Measurements from ENCODE around the gene NLK.
"Not testable (repeated sequence)": the region's sequence is repeated elsewhere in the genome, so short reads cannot be mapped to it uniquely, and the experiment has no call there.

Gene NLK

GRCh38 chr17:28233872-28234856, 191.7 kb downstream of the NLK start:
- in situ Hi-C loops (cut with MboI; ENCODE audit: low sequenced_read_pairs); DNase-seq (ENCODE audit: low spot score in 2 of 2); H3K4me3 ChIP-seq; H3K27me3 ChIP-seq (ENCODE audit: low read depth); H3K9me3 ChIP-seq; H3K36me3 ChIP-seq (replicated peaks); H3K4me1 ChIP-seq: not testable (repeated sequence)

GRCh38 chr17:28235066-28235700, 192.7 kb downstream of the NLK start:
- H3K9me3 ChIP-seq; H3K4me1 ChIP-seq; in situ Hi-C loops (cut with MboI; ENCODE audit: low sequenced_read_pairs); DNase-seq (ENCODE audit: low spot score in 2 of 2); H3K4me3 ChIP-seq; H3K36me3 ChIP-seq (replicated peaks); H3K27me3 ChIP-seq (ENCODE audit: low read depth): not testable (repeated sequence)

GRCh38 chr17:28236033-28236653, 193.7 kb downstream of the NLK start:
- H3K4me1 ChIP-seq; H3K27me3 ChIP-seq (ENCODE audit: low read depth); in situ Hi-C loops (cut with MboI; ENCODE audit: low sequenced_read_pairs); H3K36me3 ChIP-seq (replicated peaks); H3K4me3 ChIP-seq; H3K9me3 ChIP-seq; DNase-seq (ENCODE audit: low spot score in 2 of 2): not testable (repeated sequence)

GRCh38 chr17:28238547-28239270, 196.2 kb downstream of the NLK start:
- DNase-seq (ENCODE audit: low spot score in 2 of 2); H3K4me1 ChIP-seq; H3K9me3 ChIP-seq; H3K27me3 ChIP-seq (ENCODE audit: low read depth); H3K4me3 ChIP-seq; H3K36me3 ChIP-seq (replicated peaks); in situ Hi-C loops (cut with MboI; ENCODE audit: low sequenced_read_pairs): not testable (repeated sequence)

GRCh38 chr17:28239271-28239624, 196.8 kb downstream of the NLK start:
- no peaks in the 10 kb centered on the region for H3K27me3 ChIP-seq (ENCODE audit: low read depth)
- no peak overlapping the region for H3K4me3 ChIP-seq
- no peaks in the 10 kb centered on the region for H3K9me3 ChIP-seq
- in situ Hi-C loops (cut with MboI; ENCODE audit: low sequenced_read_pairs): no loop called here
- H3K4me1 ChIP-seq: no peaks in the 10 kb centered on the region
- no peak for DNase-seq (ENCODE audit: low spot score in 2 of 2)
- no peaks in the 10 kb centered on the region for H3K36me3 ChIP-seq (replicated peaks)

DNA sequence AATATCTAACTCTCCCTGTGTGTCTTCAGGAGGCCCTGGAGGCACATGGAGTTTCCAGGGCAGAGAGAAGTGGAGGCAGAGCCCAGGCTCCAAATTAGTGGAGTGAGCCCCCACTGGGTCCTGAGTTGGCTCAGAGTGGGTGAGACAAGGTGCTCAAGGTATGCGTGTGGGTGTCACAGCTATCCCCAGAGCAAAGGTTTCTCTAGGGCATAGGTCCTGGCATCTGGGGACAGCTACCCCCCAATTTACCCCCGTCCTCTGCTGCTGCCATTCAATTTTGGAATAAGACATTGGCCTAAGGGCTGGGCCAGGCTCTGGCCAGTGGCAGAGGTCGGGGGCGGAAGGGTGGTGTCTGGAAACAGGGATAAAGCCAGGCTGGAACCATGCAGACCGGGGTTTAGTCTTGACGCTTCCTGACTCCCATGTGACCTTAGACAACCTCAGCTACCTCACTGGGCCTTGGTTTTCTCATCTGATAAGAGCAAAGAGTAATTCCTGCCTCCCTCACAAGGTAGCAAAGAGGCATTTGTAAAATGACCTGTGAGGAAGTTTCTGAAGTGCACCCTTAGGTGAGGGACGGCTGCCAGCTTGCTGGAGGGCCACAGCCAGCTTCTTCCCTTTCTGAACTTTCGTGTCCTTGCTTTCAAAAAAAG, 198.3 kb downstream of the NLK start:
- in situ Hi-C loops (cut with MboI; ENCODE audit: low sequenced_read_pairs): no loop called here
- no peak overlapping the region for H3K4me3 ChIP-seq
- no peaks in the 10 kb centered on the region for H3K4me1 ChIP-seq
- no peak for DNase-seq (ENCODE audit: low spot score in 2 of 2)
- H3K36me3 ChIP-seq (replicated peaks): no peaks in the 10 kb centered on the region
- no peaks in the 10 kb centered on the region for H3K27me3 ChIP-seq (ENCODE audit: low read depth)
- H3K9me3 ChIP-seq: no peaks in the 10 kb centered on the region

DNA sequence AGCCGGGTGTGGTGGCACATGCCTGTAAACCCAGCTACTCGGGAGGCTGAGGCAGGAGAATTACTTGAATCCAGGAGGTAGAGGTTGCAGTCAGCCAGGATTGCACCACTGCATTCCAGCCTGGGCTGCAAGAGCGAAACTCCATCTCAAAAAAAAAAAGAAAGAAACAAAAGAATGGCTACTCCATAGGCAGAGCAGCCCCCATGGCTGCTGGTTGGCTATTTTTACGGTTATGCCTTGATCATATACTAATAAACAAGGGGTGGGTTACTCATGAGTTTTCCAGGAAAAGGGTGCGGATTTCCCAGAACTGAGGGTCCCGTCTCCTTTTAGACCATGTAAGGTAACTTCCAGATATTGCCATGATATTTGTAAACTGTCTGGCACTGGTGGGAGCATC, 200.3 kb downstream of the NLK start:
- Histone ChIP-seq H3K36me3 (replicated peaks) (no peaks in the 10 kb centered on the region), H3K4me1 (no peaks in the 10 kb centered on the region), H3K4me3 (no peak overlapping the region), H3K9me3 (no peaks in the 10 kb centered on the region), H3K27me3 (ENCODE audit: low read depth) (no peaks in the 10 kb centered on the region)
- DNase-seq (ENCODE audit: low spot score in 2 of 2): no peak
- in situ Hi-C loops (cut with MboI; ENCODE audit: low sequenced_read_pairs): no loop called here

- in situ Hi-C loops (cut with MboI; ENCODE audit: low sequenced_read_pairs); H3K27me3 ChIP-seq (ENCODE audit: low read depth): not testable (repeated sequence)
Observed at GRCh38 chr17:28243268-28243667, 200.8 kb downstream of the NLK start.

GRCh38 chr17:28244446-28244845, 202.0 kb downstream of the NLK start:
- Histone ChIP-seq H3K9me3 (no peaks in the 10 kb centered on the region), H3K36me3 (replicated peaks) (no peaks in the 10 kb centered on the region), H3K4me3 (no peak overlapping the region), H3K27me3 (ENCODE audit: low read depth) (no peaks in the 10 kb centered on the region), H3K4me1 (no peaks in the 10 kb centered on the region)
- no peak for DNase-seq (ENCODE audit: low spot score in 2 of 2)
- in situ Hi-C loops (cut with MboI; ENCODE audit: low sequenced_read_pairs): no loop called here

More at GRCh38 chr17:28243268-28243667, 200.8 kb downstream of the NLK start:
- not testable (repeated sequence) for H3K4me3 ChIP-seq; DNase-seq (ENCODE audit: low spot score in 2 of 2); H3K36me3 ChIP-seq (replicated peaks); H3K4me1 ChIP-seq; H3K9me3 ChIP-seq

All from HAP-1 (cell line).